Omental fat pad (tissue), 4 donors: ENCODE measurements around the gene ST3GAL3. TPM values are rescaled to one million over a fixed set of nuclear protein-coding genes. Genes with fewer than 3 reads are reported as not detected.

ENCODE experiments used
- ATAC-seq: fragments of 150-250 bp; one replicate; pipeline ENCODE4 v1.9.1; 2016; ENCODE audit warnings: mild to moderate bottlenecking, moderate library complexity; ENCODE audit not compliant: low FRiP score
- DNase-seq: peaks from one replicate; pipeline ENCODE4 v3.0.0-alpha.2; 2019; ENCODE audit warnings: low spot score
- total RNA-seq, 4 donors: library from RNA; depleted of rRNA; stranded (reverse); fragments of >200 nt; gene quantifications; one replicate each; pipeline ENCODE4 v1.1.0, GENCODE V29; 2016
- TF ChIP-seq, protein P1 (sequence below), 3 donors: fragments of 450-650 bp; IDR thresholded peaks; one replicate each; pipeline ENCODE4 v1.5.1; 2016 to 2017; ENCODE audit warnings: antibody characterized with exemption in 3 of 3, mild to moderate bottlenecking in 3 of 3, moderate library complexity in 2 of 3

The ST3GAL3 gene
- total RNA-seq, 4 donors from 2014 or later = 13.4 to 23.9 (median 20.1) TPM

DNA sequence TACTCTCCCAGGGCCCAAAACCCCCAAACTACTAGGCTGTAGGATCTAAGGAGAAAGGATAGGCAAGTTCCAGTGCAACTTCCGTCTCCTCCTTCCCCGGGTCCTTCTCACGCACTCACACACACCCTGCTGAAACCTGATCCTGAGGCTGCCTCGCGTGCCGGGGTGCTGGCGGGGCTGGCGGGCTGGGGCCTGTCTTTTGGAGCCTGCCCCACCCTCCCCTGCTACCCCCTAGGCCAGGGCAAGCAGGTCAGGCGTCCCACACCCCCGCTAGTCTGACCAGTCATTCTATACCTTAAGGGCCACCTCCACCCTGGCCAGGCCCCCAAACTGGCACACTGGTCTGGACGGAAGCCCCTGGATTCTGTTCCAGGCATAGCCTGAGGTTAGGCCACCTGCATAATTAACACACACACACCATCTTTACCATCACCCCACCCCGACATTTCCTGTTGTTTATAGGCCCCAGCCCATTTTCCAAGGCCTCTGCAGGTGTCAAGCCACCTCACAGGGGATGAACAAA, 178.0 kb downstream of the ST3GAL3 start:
- TF ChIP-seq, protein P1, sequence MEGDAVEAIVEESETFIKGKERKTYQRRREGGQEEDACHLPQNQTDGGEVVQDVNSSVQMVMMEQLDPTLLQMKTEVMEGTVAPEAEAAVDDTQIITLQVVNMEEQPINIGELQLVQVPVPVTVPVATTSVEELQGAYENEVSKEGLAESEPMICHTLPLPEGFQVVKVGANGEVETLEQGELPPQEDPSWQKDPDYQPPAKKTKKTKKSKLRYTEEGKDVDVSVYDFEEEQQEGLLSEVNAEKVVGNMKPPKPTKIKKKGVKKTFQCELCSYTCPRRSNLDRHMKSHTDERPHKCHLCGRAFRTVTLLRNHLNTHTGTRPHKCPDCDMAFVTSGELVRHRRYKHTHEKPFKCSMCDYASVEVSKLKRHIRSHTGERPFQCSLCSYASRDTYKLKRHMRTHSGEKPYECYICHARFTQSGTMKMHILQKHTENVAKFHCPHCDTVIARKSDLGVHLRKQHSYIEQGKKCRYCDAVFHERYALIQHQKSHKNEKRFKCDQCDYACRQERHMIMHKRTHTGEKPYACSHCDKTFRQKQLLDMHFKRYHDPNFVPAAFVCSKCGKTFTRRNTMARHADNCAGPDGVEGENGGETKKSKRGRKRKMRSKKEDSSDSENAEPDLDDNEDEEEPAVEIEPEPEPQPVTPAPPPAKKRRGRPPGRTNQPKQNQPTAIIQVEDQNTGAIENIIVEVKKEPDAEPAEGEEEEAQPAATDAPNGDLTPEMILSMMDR (IDR thresholded peaks at IDR 0.05) = no peak
- DNase-seq (no peak), ATAC-seq (no peak)

DNA sequence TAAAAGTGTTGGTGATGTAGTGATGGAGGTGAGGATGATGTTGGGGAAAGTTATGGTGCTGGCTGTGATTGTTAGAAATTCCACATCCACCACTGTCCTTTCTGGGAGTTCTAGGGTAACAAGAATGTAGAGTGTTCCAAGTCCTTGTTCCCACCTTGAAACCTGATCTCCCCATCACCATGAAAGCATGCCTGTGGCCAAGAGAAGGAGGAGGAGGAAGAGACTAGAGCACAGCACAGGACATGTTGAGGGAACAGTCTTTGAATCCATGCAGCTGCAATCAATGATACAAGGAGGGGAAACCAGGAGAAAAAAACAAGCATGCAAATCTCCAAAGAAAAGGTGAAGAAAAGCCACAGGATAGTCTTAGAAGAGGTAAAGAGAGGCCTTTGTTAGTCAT, 180.4 kb downstream of the ST3GAL3 start:
- TF ChIP-seq, protein P1 (IDR thresholded peaks at IDR 0.05) = no peak
- no peak for DNase-seq
- no peak for ATAC-seq

DNA sequence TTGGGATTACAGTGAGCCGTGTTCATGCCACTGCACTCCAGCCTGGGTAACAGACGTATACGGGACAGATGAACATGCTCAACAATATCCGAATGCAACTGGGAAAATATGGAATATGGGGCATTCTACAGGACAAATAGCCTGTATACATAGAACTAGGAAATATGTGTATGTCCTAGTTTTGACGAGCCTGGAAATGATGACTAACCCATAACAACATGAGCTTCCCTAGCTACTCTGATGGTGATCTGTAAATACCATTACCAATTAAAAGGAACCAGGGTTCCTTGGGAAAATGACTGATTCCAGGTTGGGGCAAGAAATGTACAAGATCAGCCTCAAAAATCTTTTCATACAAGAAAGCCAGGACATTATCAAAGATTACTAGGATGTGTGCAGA, 183.5 kb downstream of the ST3GAL3 start:
- no peak for DNase-seq
- ATAC-seq = no peak
- TF ChIP-seq, protein P1 (IDR thresholded peaks at IDR 0.05) = no peak

DNA sequence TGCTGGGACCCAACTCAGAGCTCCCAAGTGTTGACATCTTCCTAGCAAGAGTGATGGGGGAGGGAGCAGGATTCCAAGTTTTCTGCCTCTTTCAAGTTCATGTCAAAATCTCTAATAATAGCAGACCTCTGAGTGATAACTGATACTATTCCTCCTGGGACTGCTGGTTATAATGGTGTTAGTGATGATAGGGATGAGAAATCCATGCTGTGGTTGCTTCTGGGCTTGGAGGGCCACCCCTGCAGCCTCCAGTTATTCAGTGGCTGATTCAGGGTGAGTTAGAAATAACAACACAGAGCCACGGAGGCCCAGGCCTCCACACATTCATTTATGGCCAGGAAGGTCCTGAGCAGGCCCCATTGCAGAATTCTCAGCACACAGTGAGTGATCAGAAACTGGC, 185.7 kb downstream of the ST3GAL3 start:
- no peak for DNase-seq
- TF ChIP-seq, protein P1 (IDR thresholded peaks at IDR 0.05) = no peak
- no peak for ATAC-seq

DNA sequence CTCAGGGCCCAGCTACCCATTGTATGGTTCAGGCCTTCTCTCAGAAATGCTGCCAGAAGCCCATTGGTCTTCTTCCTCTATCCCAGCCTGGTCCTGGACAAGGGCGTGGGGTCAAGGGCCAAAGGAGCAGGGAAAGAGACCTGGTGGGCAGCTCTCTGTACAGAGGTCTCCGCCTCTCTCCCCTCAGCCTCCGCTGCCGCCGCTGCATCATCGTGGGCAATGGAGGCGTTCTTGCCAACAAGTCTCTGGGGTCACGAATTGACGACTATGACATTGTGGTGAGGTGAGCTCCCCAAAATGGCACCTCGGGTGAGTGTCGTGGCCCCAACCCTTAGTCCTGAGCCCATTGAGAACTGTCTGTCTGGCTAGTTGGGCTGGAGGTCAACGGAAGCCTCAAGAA, 191.6 kb downstream of the ST3GAL3 start:
- ATAC-seq (no peak), DNase-seq (no peak)
- TF ChIP-seq, protein P1 (IDR thresholded peaks at IDR 0.05) = no peak

DNA sequence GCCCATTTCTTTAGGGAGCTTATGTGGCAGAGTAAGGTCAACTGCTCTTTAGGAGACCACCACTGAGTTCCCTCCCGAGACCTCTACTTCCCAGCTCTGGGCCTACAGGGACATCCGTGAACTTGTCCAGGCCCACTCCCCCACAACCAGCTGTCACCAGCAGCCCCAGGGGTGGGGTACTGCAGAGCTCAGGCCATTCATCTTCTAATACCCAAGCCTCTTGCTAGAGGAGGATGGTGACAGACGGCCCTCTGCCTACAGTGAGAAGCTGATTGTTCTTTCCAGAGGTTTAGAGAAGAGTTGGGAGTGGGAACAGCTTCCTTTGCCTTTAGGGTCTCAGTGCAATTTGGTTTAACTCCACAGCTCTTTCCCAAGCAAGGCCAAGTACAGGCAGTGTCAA, 193.1 kb downstream of the ST3GAL3 start:
- ATAC-seq = no peak
- TF ChIP-seq, protein P1 (IDR thresholded peaks at IDR 0.05) = no peak
- DNase-seq = no peak

DNA sequence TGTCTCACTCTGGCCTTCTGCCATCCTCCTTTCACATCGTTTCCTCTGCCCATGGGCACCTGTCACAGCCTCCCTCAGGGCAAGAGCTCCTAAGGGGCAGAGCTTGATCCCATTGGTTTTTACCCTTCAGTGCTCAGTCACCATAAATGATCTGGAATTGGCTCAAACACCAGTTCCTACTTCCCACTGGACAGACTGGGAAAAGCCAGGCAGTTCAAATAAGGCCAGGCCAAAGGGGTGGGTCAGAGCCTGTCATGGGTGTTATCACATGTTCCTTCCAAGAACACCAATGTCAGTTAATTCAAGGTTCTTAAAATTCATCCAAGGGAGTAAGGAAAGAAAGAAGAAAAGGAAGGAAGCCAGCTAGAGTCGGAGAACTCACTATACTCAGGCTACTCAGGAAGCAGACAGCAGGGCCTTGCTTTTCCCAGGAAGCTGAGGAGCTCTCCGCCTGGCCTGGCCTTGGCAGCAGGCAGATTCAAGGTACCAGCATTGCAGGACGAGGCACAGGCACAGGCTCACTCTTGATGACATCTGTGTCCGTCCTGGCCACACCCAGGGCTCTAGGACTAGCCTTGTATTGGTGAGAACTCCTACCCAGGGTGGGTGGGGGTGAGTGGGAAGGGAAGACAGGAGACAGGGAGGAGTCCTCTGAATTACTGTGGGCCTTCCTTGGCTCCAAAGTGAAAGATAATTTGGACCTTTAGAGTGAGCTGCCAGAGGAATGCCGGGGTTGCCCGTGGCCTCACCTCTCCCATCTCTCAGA, 194.0 kb downstream of the ST3GAL3 start:
- ATAC-seq = no peak

More for the DNA sequence above, 194.0 kb downstream of the ST3GAL3 start:
- TF ChIP-seq, protein P1 (IDR thresholded peaks at IDR 0.05) = no peak
- no peak for DNase-seq
